DOHH2 (cell line): ENCODE results near the gene POR.

ENCODE experiments used
- EZH2phosphoT487 ChIP-seq: fragments of 200-600 bp; sonication (generic); IDR thresholded peaks from 2 replicates; pipeline ENCODE4 v1.6.1; 2017; ENCODE audit warnings: borderline replicate concordance, mild to moderate bottlenecking, antibody characterized with exemption, low read length, moderate library complexity, mixed read lengths
- TF ChIP-seq, protein P1 (sequence below): fragments of 200-600 bp; sonication (generic); IDR thresholded peaks from one replicate; pipeline ENCODE4 v1.5.1; 2014; ENCODE audit warnings: antibody characterized with exemption, mild to moderate bottlenecking, low read depth, low read length; ENCODE audit not compliant: poor library complexity, severe bottlenecking

- TF ChIP-seq, protein P1, sequence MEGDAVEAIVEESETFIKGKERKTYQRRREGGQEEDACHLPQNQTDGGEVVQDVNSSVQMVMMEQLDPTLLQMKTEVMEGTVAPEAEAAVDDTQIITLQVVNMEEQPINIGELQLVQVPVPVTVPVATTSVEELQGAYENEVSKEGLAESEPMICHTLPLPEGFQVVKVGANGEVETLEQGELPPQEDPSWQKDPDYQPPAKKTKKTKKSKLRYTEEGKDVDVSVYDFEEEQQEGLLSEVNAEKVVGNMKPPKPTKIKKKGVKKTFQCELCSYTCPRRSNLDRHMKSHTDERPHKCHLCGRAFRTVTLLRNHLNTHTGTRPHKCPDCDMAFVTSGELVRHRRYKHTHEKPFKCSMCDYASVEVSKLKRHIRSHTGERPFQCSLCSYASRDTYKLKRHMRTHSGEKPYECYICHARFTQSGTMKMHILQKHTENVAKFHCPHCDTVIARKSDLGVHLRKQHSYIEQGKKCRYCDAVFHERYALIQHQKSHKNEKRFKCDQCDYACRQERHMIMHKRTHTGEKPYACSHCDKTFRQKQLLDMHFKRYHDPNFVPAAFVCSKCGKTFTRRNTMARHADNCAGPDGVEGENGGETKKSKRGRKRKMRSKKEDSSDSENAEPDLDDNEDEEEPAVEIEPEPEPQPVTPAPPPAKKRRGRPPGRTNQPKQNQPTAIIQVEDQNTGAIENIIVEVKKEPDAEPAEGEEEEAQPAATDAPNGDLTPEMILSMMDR, result no peak
- no peak for TF ChIP-seq EZH2phosphoT487
Observed at GRCh38 chr7:75967055-75967454, 52.1 kb downstream of the POR start.
